ENCODE results near the gene BICRAL. TPM values are rescaled to one million over a fixed set of nuclear protein-coding genes. Genes with fewer than 3 reads are reported as not detected.
"Not testable (repeated sequence)": the region's sequence is repeated elsewhere in the genome, so short reads cannot be mapped to it uniquely, and the experiment has no call there.

Gene BICRAL
- polyA plus RNA-seq, 1 donor = 13.0 TPM

DNA sequence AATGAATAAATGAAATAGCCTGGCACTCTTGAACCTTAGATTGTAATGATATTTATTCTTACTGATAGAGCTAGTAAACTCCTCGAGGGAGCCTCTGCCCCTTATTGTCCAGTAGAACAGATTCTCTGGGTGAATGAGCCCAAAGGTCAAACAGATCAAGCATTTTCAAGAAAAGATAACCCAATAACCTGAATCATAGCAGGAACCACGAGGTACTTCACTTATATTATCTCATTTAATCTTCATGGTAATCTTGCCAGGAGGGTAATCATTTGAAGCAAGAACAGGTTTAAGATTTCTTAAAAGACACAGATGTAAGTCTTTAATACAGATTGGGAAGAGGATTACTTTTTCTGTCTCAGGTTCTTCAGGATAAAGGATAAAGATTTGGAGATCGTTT lies 18.9 kb upstream of the BICRAL start:
- peak overlapping the region; percentile 54 for H3K27ac ChIP-seq (ENCODE audit: low read length)
- no peak overlapping the region for H3K4me3 ChIP-seq (ENCODE audit: low read length)
- peaks cover 9% of the 10 kb centered on the region for H3K36me3 ChIP-seq (ENCODE audit: control insufficient read depth, insufficient read depth, low read length)
- peak; percentile 46 to 53 for DNase-seq
- H3K4me1 ChIP-seq (ENCODE audit: control insufficient read depth, insufficient read depth, low read length) = peaks cover 17% of the 10 kb centered on the region
- no CpG with 5 or more reads among the region's 3 CpGs for WGBS (ENCODE audit: insufficient coverage, low lambda C conversion rate)
- no peaks in the 10 kb centered on the region for H3K27me3 ChIP-seq (ENCODE audit: control insufficient read depth, insufficient read depth, low read length)
- no peaks in the 10 kb centered on the region for H3K9me3 ChIP-seq (ENCODE audit: control insufficient read depth, low read depth, low read length)

- no peaks in the 10 kb centered on the region for H3K27me3 ChIP-seq (ENCODE audit: control insufficient read depth, insufficient read depth, low read length)
- WGBS (ENCODE audit: insufficient coverage, low lambda C conversion rate) = 80% methylated on average over 1 of the region's 9 CpGs
- no peak overlapping the region for H3K27ac ChIP-seq (ENCODE audit: low read length)
- DNase-seq = no peak
- peaks cover 2% of the 10 kb centered on the region for H3K36me3 ChIP-seq (ENCODE audit: control insufficient read depth, insufficient read depth, low read length)
- no peaks in the 10 kb centered on the region for H3K9me3 ChIP-seq (ENCODE audit: control insufficient read depth, low read depth, low read length)
- peaks cover 17% of the 10 kb centered on the region for H3K4me1 ChIP-seq (ENCODE audit: control insufficient read depth, insufficient read depth, low read length)
- H3K4me3 ChIP-seq (ENCODE audit: low read length) = no peak overlapping the region
These were observed 16.8 kb upstream of the BICRAL start for GRCh38 chr6:42764911-42765648.

DNA sequence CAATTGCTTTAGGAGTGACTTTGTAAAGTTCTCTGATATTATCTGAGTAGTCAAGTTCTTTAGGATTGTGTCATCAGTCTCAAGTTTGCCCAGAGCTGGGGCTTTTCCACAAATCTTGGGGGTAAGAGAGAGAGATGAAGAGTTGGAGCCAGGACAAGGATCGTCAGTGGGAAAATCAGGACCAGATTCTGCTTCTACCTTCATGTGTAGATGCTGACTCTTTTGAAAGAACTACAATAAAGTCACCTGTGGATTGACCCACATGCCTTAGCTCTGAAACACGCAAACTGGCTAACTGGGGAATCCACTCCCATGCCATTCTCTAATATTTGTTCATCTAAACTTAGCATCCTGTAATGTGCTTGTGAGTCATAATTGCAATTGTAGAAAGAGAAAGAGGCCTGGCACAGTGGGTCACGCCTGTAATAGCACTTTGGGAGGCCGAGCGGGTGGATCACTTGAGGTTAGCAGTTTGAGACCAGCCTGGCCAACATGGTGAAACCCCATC lies 15.6 kb upstream of the BICRAL start:
- peaks cover 20% of the 10 kb centered on the region for H3K4me1 ChIP-seq (ENCODE audit: control insufficient read depth, insufficient read depth, low read length)
- no peak overlapping the region for H3K27ac ChIP-seq (ENCODE audit: low read length)
- no CpG with 5 or more reads among the region's 5 CpGs for WGBS (ENCODE audit: insufficient coverage, low lambda C conversion rate)
- no peaks in the 10 kb centered on the region for H3K27me3 ChIP-seq (ENCODE audit: control insufficient read depth, insufficient read depth, low read length)
- DNase-seq = no peak
- H3K9me3 ChIP-seq (ENCODE audit: control insufficient read depth, low read depth, low read length) = no peaks in the 10 kb centered on the region
- no peak overlapping the region for H3K4me3 ChIP-seq (ENCODE audit: low read length)
- H3K36me3 ChIP-seq (ENCODE audit: control insufficient read depth, insufficient read depth, low read length) = peaks cover 2% of the 10 kb centered on the region

DNA sequence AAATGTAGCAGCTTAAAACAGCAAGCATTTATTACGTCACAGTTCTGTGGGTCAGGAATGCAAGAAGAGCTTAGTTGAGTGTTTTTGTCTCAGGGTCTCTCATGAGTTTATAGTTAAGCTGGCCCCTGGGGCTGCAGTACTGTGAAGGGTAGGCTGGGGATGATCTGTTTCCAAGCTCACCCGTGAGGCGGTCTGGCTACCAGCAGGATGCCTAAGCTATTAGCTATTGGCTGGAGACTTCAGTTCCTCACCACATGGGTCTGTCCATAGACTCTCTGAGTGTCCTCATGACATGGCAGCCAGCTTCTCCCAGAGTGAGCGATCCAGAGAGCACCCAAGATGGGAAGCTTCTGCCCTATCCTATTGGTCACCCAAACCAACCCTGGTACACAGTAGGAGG lies 12.8 kb upstream of the BICRAL start:
- DNase-seq = no peak
- H3K27ac ChIP-seq (ENCODE audit: low read length) = no peak overlapping the region
- H3K9me3 ChIP-seq (ENCODE audit: control insufficient read depth, low read depth, low read length) = no peaks in the 10 kb centered on the region
- H3K4me3 ChIP-seq (ENCODE audit: low read length) = no peak overlapping the region
- no CpG with 5 or more reads among the region's 4 CpGs for WGBS (ENCODE audit: insufficient coverage, low lambda C conversion rate)
- peaks cover 4% of the 10 kb centered on the region for H3K4me1 ChIP-seq (ENCODE audit: control insufficient read depth, insufficient read depth, low read length)
- no peaks in the 10 kb centered on the region for H3K27me3 ChIP-seq (ENCODE audit: control insufficient read depth, insufficient read depth, low read length)
- peaks cover 2% of the 10 kb centered on the region for H3K36me3 ChIP-seq (ENCODE audit: control insufficient read depth, insufficient read depth, low read length)

GRCh38 chr6:42769836-42770235 lies 12.0 kb upstream of the BICRAL start:
- DNase-seq = no peak
- H3K27ac ChIP-seq (ENCODE audit: low read length) = no peak overlapping the region
- no peaks in the 10 kb centered on the region for H3K27me3 ChIP-seq (ENCODE audit: control insufficient read depth, insufficient read depth, low read length)
- peaks cover 2% of the 10 kb centered on the region for H3K36me3 ChIP-seq (ENCODE audit: control insufficient read depth, insufficient read depth, low read length)
- H3K4me3 ChIP-seq (ENCODE audit: low read length) = no peak overlapping the region
- no peaks in the 10 kb centered on the region for H3K9me3 ChIP-seq (ENCODE audit: control insufficient read depth, low read depth, low read length)
- WGBS (ENCODE audit: insufficient coverage, low lambda C conversion rate) = 100% methylated on average over 2 of the region's 2 CpGs
- peaks cover 4% of the 10 kb centered on the region for H3K4me1 ChIP-seq (ENCODE audit: control insufficient read depth, insufficient read depth, low read length)

- no peak overlapping the region for H3K4me3 ChIP-seq (ENCODE audit: low read length)
- no CpG with 5 or more reads among the region's 3 CpGs for WGBS (ENCODE audit: insufficient coverage, low lambda C conversion rate)
These were observed 10.1 kb upstream of the BICRAL start for GRCh38 chr6:42771741-42772100.

GRCh38 chr6:42774201-42774600 lies 7.7 kb upstream of the BICRAL start:
- Histone ChIP-seq H3K4me1 (ENCODE audit: control insufficient read depth, insufficient read depth, low read length) (peaks cover 6% of the 10 kb centered on the region), H3K4me3 (ENCODE audit: low read length) (no peak overlapping the region), H3K36me3 (ENCODE audit: control insufficient read depth, insufficient read depth, low read length) (peaks cover 2% of the 10 kb centered on the region), H3K27me3 (ENCODE audit: control insufficient read depth, insufficient read depth, low read length) (no peaks in the 10 kb centered on the region), H3K9me3 (ENCODE audit: control insufficient read depth, low read depth, low read length) (no peaks in the 10 kb centered on the region), H3K27ac (ENCODE audit: low read length) (no peak overlapping the region)
- no peak for DNase-seq
- 90% methylated on average over 2 of the region's 4 CpGs for WGBS (ENCODE audit: insufficient coverage, low lambda C conversion rate)

More at GRCh38 chr6:42771741-42772100, 10.1 kb upstream of the BICRAL start:
- peaks cover 4% of the 10 kb centered on the region for H3K4me1 ChIP-seq (ENCODE audit: control insufficient read depth, insufficient read depth, low read length)
- H3K27me3 ChIP-seq (ENCODE audit: control insufficient read depth, insufficient read depth, low read length) = no peaks in the 10 kb centered on the region
- H3K36me3 ChIP-seq (ENCODE audit: control insufficient read depth, insufficient read depth, low read length) = peaks cover 2% of the 10 kb centered on the region
- no peak for DNase-seq
- no peaks in the 10 kb centered on the region for H3K9me3 ChIP-seq (ENCODE audit: control insufficient read depth, low read depth, low read length)
- H3K27ac ChIP-seq (ENCODE audit: low read length) = no peak overlapping the region

GRCh38 chr6:42774821-42775487 lies 6.9 kb upstream of the BICRAL start:
- not testable (repeated sequence) for H3K9me3 ChIP-seq (ENCODE audit: control insufficient read depth, low read depth, low read length)

DNA sequence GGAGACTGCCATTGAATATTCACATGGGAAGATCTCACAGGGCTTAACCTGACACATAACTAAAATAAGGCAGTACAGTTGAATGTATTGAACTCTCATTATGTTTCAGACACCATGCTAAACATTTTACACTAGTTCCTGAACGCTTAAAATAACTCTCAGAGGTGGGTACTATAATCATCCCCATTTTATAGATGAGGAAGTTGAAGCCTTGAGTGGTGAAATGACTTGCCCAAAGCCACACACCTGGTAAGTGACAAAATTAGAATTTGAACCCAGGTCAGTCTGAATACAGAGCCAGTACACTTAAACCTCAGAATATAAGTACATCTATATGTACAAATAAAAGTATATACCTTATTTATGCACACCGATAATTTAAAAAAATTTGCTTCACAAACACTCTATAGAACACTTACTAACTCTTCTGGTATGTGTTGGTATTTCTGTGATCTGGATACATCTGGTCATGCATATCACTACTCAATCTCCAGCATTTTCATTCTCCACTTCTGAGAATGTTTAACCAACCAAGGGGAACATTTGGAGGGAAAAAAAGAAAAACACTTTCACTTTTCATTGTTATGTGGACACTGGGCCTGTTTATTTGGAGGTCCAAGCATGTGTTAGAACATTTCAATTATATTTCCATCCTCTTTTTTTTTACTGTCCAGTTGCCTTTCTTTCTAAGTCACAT lies 4.6 kb upstream of the BICRAL start:
- H3K9me3 ChIP-seq (ENCODE audit: control insufficient read depth, low read depth, low read length) = no peaks in the 10 kb centered on the region
- no peak for DNase-seq
- no peaks in the 10 kb centered on the region for H3K27me3 ChIP-seq (ENCODE audit: control insufficient read depth, insufficient read depth, low read length)
- peaks cover 8% of the 10 kb centered on the region for H3K4me1 ChIP-seq (ENCODE audit: control insufficient read depth, insufficient read depth, low read length)
- H3K4me3 ChIP-seq (ENCODE audit: low read length) = no peak overlapping the region
- no peak overlapping the region for H3K27ac ChIP-seq (ENCODE audit: low read length)
- H3K36me3 ChIP-seq (ENCODE audit: control insufficient read depth, insufficient read depth, low read length) = no peaks in the 10 kb centered on the region
- WGBS (ENCODE audit: insufficient coverage, low lambda C conversion rate) = no CpG with 5 or more reads among the region's 2 CpGs

More at GRCh38 chr6:42774821-42775487, 6.9 kb upstream of the BICRAL start:
- 86% methylated on average over 1 of the region's 10 CpGs for WGBS (ENCODE audit: insufficient coverage, low lambda C conversion rate)
- not testable (repeated sequence) for DNase-seq; H3K27me3 ChIP-seq (ENCODE audit: control insufficient read depth, insufficient read depth, low read length); H3K27ac ChIP-seq (ENCODE audit: low read length); H3K4me3 ChIP-seq (ENCODE audit: low read length); H3K36me3 ChIP-seq (ENCODE audit: control insufficient read depth, insufficient read depth, low read length)
- peaks cover 11% of the 10 kb centered on the region for H3K4me1 ChIP-seq (ENCODE audit: control insufficient read depth, insufficient read depth, low read length)

DNA sequence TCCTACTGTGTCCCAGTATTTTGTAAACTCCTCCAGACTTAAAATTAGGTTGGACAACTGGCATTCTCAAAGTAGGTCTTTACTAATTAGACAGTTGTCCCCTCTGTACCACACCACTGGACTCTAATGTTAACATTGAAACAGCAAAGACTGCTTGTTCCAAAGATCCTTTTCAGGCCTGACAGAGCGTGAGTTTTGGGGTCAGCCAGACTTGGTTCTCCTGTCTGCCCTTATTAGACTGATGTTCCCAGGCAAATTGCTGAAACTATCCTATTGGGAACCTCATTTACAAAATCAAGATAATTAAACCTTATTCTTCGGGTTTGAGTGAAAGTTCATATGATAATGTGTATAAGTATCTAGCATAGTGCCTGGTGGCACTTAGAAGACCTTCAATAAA lies 3.7 kb upstream of the BICRAL start:
- Histone ChIP-seq H3K27ac (ENCODE audit: low read length) (no peak overlapping the region), H3K36me3 (ENCODE audit: control insufficient read depth, insufficient read depth, low read length) (no peaks in the 10 kb centered on the region), H3K27me3 (ENCODE audit: control insufficient read depth, insufficient read depth, low read length) (no peaks in the 10 kb centered on the region), H3K4me3 (ENCODE audit: low read length) (no peak overlapping the region), H3K4me1 (ENCODE audit: control insufficient read depth, insufficient read depth, low read length) (peaks cover 8% of the 10 kb centered on the region), H3K9me3 (ENCODE audit: control insufficient read depth, low read depth, low read length) (no peaks in the 10 kb centered on the region)
- DNase-seq = no peak
- WGBS (ENCODE audit: insufficient coverage, low lambda C conversion rate) = 60% methylated on average over 1 of the region's 2 CpGs
